HEK293 (cell line): ENCODE results near the gene PHF23.
"Not testable (repeated sequence)": the region's sequence is repeated elsewhere in the genome, so short reads cannot be mapped to it uniquely, and the experiment has no call there.

Source experiments
- GLIS1 ChIP-seq: fragments of 450-650 bp; formaldehyde crosslinking; IDR thresholded peaks from 2 replicates; pipeline ENCODE4 v1.5.1; 2016; ENCODE audit warnings: missing biosample characterization, missing genetic modification characterization
- MEIS1 ChIP-seq: sonication (generic); formaldehyde crosslinking; IDR thresholded peaks from 2 replicates; pipeline ENCODE4 v1.8.1; 2022; ENCODE audit warnings: missing genetic modification reagents, mild to moderate bottlenecking, borderline replicate concordance
- SETDB1 ChIP-seq: IDR thresholded peaks from one replicate; pipeline ENCODE4 v1.6.1; 2017; ENCODE audit warnings: mild to moderate bottlenecking, low read length, moderate library complexity, mixed read lengths; ENCODE audit not compliant: insufficient read length
- ZNF266 ChIP-seq: fragments of 450-650 bp; formaldehyde crosslinking; IDR thresholded peaks from 2 replicates; pipeline ENCODE4 v1.5.1; 2016; ENCODE audit warnings: missing biosample characterization, missing genetic modification characterization, low read depth
- ZNF350 ChIP-seq: fragments of 450-650 bp; formaldehyde crosslinking; IDR thresholded peaks from 2 replicates; pipeline ENCODE4 v1.5.0; 2017; ENCODE audit warnings: missing biosample characterization, mild to moderate bottlenecking, missing genetic modification characterization
- ZNF629 ChIP-seq: fragments of 450-650 bp; formaldehyde crosslinking; IDR thresholded peaks from 2 replicates; pipeline ENCODE4 v1.5.1; 2017; ENCODE audit warnings: missing biosample characterization, missing genetic modification characterization
- ZNF701 ChIP-seq: fragments of 450-650 bp; formaldehyde crosslinking; IDR thresholded peaks from 2 replicates; pipeline ENCODE4 v1.5.1; 2016; ENCODE audit warnings: missing biosample characterization, missing genetic modification characterization
- ZNF785 ChIP-seq: fragments of 450-650 bp; formaldehyde crosslinking; IDR thresholded peaks from 2 replicates; pipeline ENCODE4 v1.5.1; 2016; ENCODE audit warnings: missing biosample characterization, missing genetic modification characterization
- ZNF837 ChIP-seq: fragments of 450-650 bp; formaldehyde crosslinking; IDR thresholded peaks from 2 replicates; pipeline ENCODE4 v1.5.1; 2016; ENCODE audit warnings: missing biosample characterization, missing genetic modification characterization
- TF ChIP-seq, protein P1 (sequence below): fragments of 450-650 bp; formaldehyde crosslinking; IDR thresholded peaks from 2 replicates; pipeline ENCODE4 v1.5.1; 2016; ENCODE audit warnings: missing biosample characterization, missing genetic modification characterization
- TF ChIP-seq, protein P2 (sequence below): IDR thresholded peaks from 2 replicates; pipeline ENCODE4 v1.6.1; 2011; ENCODE audit warnings: mild to moderate bottlenecking, low read depth, low read length, borderline replicate concordance
- TF ChIP-seq, protein P3 (sequence below): fragments of 450-650 bp; formaldehyde crosslinking; IDR thresholded peaks from 2 replicates; pipeline ENCODE4 v1.5.1; 2016; ENCODE audit warnings: missing biosample characterization, missing genetic modification characterization
- TF ChIP-seq, protein P4 (sequence below): fragments of 450-650 bp; formaldehyde crosslinking; IDR thresholded peaks from 2 replicates; pipeline ENCODE4 v1.5.1; 2016; ENCODE audit warnings: missing biosample characterization, missing genetic modification characterization

DNA sequence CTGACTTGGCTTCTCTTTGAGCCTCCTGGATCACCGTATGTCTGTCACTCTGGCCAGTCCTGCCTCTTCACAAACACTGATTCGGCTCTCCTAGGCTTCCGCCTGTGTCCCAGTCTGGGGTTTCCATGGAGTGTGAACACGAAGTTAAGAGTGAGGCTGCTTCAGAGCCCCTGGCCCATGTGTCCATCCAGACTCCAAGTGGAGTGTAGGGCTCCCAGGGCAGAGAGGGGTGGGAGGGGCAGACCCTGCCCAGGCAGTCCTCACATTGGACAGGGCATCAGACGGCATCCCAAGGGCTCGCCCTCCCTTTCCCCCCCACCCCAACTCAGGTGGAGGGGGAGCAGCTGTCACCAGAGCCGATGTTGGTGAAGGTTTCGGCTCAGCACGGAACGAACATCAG lies 4.6 kb upstream of the PHF23 start:
- not testable (repeated sequence) for TF ChIP-seq ZNF266 (tag by site-specific recombination); GLIS1 (tag by site-specific recombination); ZNF629 (tag by site-specific recombination); SETDB1; ZNF785 (tag by site-specific recombination); ZNF701; ZNF350; ZNF837 (tag by site-specific recombination); MEIS1
- TF ChIP-seq, protein P1, sequence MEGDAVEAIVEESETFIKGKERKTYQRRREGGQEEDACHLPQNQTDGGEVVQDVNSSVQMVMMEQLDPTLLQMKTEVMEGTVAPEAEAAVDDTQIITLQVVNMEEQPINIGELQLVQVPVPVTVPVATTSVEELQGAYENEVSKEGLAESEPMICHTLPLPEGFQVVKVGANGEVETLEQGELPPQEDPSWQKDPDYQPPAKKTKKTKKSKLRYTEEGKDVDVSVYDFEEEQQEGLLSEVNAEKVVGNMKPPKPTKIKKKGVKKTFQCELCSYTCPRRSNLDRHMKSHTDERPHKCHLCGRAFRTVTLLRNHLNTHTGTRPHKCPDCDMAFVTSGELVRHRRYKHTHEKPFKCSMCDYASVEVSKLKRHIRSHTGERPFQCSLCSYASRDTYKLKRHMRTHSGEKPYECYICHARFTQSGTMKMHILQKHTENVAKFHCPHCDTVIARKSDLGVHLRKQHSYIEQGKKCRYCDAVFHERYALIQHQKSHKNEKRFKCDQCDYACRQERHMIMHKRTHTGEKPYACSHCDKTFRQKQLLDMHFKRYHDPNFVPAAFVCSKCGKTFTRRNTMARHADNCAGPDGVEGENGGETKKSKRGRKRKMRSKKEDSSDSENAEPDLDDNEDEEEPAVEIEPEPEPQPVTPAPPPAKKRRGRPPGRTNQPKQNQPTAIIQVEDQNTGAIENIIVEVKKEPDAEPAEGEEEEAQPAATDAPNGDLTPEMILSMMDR: not testable (repeated sequence)
- TF ChIP-seq, protein P2, sequence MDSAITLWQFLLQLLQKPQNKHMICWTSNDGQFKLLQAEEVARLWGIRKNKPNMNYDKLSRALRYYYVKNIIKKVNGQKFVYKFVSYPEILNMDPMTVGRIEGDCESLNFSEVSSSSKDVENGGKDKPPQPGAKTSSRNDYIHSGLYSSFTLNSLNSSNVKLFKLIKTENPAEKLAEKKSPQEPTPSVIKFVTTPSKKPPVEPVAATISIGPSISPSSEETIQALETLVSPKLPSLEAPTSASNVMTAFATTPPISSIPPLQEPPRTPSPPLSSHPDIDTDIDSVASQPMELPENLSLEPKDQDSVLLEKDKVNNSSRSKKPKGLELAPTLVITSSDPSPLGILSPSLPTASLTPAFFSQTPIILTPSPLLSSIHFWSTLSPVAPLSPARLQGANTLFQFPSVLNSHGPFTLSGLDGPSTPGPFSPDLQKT: not testable (repeated sequence)
- TF ChIP-seq, protein P3, sequence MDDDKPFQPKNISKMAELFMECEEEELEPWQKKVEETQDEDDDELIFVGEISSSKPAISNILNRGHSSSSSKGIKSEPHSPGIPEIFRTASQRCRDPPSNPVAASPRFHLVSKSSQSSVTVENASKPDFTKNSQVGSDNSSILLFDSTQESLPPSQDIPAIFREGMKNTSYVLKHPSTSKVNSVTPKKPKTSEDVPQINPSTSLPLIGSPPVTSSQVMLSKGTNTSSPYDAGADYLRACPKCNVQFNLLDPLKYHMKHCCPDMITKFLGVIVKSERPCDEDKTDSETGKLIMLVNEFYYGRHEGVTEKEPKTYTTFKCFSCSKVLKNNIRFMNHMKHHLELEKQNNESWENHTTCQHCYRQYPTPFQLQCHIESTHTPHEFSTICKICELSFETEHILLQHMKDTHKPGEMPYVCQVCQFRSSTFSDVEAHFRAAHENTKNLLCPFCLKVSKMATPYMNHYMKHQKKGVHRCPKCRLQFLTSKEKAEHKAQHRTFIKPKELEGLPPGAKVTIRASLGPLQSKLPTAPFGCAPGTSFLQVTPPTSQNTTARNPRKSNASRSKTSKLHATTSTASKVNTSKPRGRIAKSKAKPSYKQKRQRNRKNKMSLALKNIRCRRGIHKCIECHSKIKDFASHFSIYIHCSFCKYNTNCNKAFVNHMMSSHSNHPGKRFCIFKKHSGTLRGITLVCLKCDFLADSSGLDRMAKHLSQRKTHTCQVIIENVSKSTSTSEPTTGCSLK (tag by site-specific recombination): not testable (repeated sequence)
- TF ChIP-seq, protein P4, sequence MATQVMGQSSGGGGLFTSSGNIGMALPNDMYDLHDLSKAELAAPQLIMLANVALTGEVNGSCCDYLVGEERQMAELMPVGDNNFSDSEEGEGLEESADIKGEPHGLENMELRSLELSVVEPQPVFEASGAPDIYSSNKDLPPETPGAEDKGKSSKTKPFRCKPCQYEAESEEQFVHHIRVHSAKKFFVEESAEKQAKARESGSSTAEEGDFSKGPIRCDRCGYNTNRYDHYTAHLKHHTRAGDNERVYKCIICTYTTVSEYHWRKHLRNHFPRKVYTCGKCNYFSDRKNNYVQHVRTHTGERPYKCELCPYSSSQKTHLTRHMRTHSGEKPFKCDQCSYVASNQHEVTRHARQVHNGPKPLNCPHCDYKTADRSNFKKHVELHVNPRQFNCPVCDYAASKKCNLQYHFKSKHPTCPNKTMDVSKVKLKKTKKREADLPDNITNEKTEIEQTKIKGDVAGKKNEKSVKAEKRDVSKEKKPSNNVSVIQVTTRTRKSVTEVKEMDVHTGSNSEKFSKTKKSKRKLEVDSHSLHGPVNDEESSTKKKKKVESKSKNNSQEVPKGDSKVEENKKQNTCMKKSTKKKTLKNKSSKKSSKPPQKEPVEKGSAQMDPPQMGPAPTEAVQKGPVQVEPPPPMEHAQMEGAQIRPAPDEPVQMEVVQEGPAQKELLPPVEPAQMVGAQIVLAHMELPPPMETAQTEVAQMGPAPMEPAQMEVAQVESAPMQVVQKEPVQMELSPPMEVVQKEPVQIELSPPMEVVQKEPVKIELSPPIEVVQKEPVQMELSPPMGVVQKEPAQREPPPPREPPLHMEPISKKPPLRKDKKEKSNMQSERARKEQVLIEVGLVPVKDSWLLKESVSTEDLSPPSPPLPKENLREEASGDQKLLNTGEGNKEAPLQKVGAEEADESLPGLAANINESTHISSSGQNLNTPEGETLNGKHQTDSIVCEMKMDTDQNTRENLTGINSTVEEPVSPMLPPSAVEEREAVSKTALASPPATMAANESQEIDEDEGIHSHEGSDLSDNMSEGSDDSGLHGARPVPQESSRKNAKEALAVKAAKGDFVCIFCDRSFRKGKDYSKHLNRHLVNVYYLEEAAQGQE (tag by site-specific recombination): not testable (repeated sequence)
